Omental fat pad (tissue), 4 donors: ENCODE results near the gene DUSP22. TPM values are rescaled to one million over a fixed set of nuclear protein-coding genes. Genes with fewer than 3 reads are reported as not detected.
A peak's percentile ranks its signal among the peaks of the same experiment; 100 is the strongest.
"Not testable (repeated sequence)": the region's sequence is repeated elsewhere in the genome, so short reads cannot be mapped to it uniquely, and the experiment has no call there.

Experiments
- ATAC-seq: fragments of 150-250 bp; one replicate; pipeline ENCODE4 v1.9.1; 2016; ENCODE audit warnings: mild to moderate bottlenecking, moderate library complexity; ENCODE audit not compliant: low FRiP score
- DNase-seq: peaks from one replicate; pipeline ENCODE4 v3.0.0-alpha.2; 2019; ENCODE audit warnings: low spot score
- CTCF ChIP-seq, 3 donors: fragments of 450-650 bp; IDR thresholded peaks; one replicate each; pipeline ENCODE4 v1.5.1; 2016 to 2017; ENCODE audit warnings: antibody characterized with exemption in 3 of 3, mild to moderate bottlenecking in 3 of 3, moderate library complexity in 2 of 3
- total RNA-seq, 4 donors: library from RNA; depleted of rRNA; stranded (reverse); fragments of >200 nt; gene quantifications; one replicate each; pipeline ENCODE4 v1.1.0, GENCODE V29; 2016

DUSP22 gene
- 10 to 100 TPM; 47.4 to 93.6 (median 65.4) TPM for total RNA-seq

GRCh38 chr6:291697-292505 is at the start of gene DUSP22:
DUSP22 (plus strand) TSS chr6:292487; CDS start chr6:292540, 53 bp downstream.
- peak; percentile 92 for ATAC-seq
- no peak for TF ChIP-seq CTCF (IDR thresholded peaks at IDR 0.05)
- DNase-seq, result peak; percentile 64

- ATAC-seq (no peak), DNase-seq (no peak)
- TF ChIP-seq CTCF (IDR thresholded peaks at IDR 0.05), result no peak
These were observed 45.9 kb upstream of the DUSP22 start for GRCh38 chr6:246352-246751.

- no peak for TF ChIP-seq CTCF (IDR thresholded peaks at IDR 0.05)
- ATAC-seq (no peak), DNase-seq (no peak)
These were observed 44.9 kb upstream of the DUSP22 start for GRCh38 chr6:247351-247750.

- DNase-seq, ATAC-seq: not testable (repeated sequence)
These were observed 44.2 kb upstream of the DUSP22 start for GRCh38 chr6:248046-248445.

- no peak for ATAC-seq
- no peak for TF ChIP-seq CTCF (IDR thresholded peaks at IDR 0.05)
- DNase-seq, result no peak
These were observed 41.6 kb upstream of the DUSP22 start for GRCh38 chr6:250676-251075.

- no peak for DNase-seq
These were observed 40.4 kb upstream of the DUSP22 start for GRCh38 chr6:251920-252319.

More at GRCh38 chr6:251920-252319, 40.4 kb upstream of the DUSP22 start:
- TF ChIP-seq CTCF (IDR thresholded peaks at IDR 0.05), result no peak
- ATAC-seq, result no peak
